Measurements from ENCODE around the gene IFITM1.
A peak's percentile ranks its signal among the peaks of the same experiment; 100 is the strongest.
"Not testable (repeated sequence)": the region's sequence is repeated elsewhere in the genome, so short reads cannot be mapped to it uniquely, and the experiment has no call there.

Gene IFITM1

GRCh38 chr11:356610-357009, 42.8 kb downstream of the IFITM1 start:
- DNase-seq (ENCODE audit: insufficient read length, low spot score) (no peak), FAIRE-seq (no peak)
- no peak for TF ChIP-seq POLR2A (IDR thresholded peaks at IDR 0.05; ENCODE audit: low read depth, low read length)

- FAIRE-seq (no peak), DNase-seq (ENCODE audit: insufficient read length, low spot score) (no peak)
- no peak for TF ChIP-seq POLR2A (IDR thresholded peaks at IDR 0.05; ENCODE audit: low read depth, low read length)
Measured at GRCh38 chr11:357582-357981, 43.7 kb downstream of the IFITM1 start.

GRCh38 chr11:358129-358800, 44.4 kb downstream of the IFITM1 start:
- no peak for TF ChIP-seq POLR2A (IDR thresholded peaks at IDR 0.05; ENCODE audit: low read depth, low read length)
- no peak for FAIRE-seq
- DNase-seq (ENCODE audit: insufficient read length, low spot score) = no peak

- FAIRE-seq = no peak
- no peak for TF ChIP-seq POLR2A (IDR thresholded peaks at IDR 0.05; ENCODE audit: low read depth, low read length)
- no peak for DNase-seq (ENCODE audit: insufficient read length, low spot score)
Measured at GRCh38 chr11:359181-359714, 45.4 kb downstream of the IFITM1 start.

- FAIRE-seq (no peak), DNase-seq (ENCODE audit: insufficient read length, low spot score) (no peak)
- TF ChIP-seq POLR2A (IDR thresholded peaks at IDR 0.05; ENCODE audit: low read depth, low read length) = no peak
Measured at GRCh38 chr11:360326-361280, 46.8 kb downstream of the IFITM1 start.

GRCh38 chr11:362642-363442, 49.0 kb downstream of the IFITM1 start:
- FAIRE-seq (no peak), DNase-seq (ENCODE audit: insufficient read length, low spot score) (no peak)
- TF ChIP-seq POLR2A (IDR thresholded peaks at IDR 0.05; ENCODE audit: low read depth, low read length) = no peak

- DNase-seq (ENCODE audit: insufficient read length, low spot score); FAIRE-seq: not testable (repeated sequence)
Measured at GRCh38 chr11:363443-363805, 49.6 kb downstream of the IFITM1 start.

- DNase-seq (ENCODE audit: insufficient read length, low spot score) = peak; percentile 99
- FAIRE-seq = no peak
- TF ChIP-seq POLR2A (IDR thresholded peaks at IDR 0.05; ENCODE audit: low read depth, low read length) = no peak
Measured at GRCh38 chr11:363948-364761, 50.3 kb downstream of the IFITM1 start.

Data from H54 (cell line).